GM18861 (cell line): Measurements from ENCODE around the gene HMGA1.
"Not testable (repeated sequence)": the region's sequence is repeated elsewhere in the genome, so short reads cannot be mapped to it uniquely, and the experiment has no call there.

ENCODE experiments used
- ATAC-seq: cut with Tn5 transposase; IDR thresholded peaks from one replicate; pipeline ENCODE4 v1.9.1; 2021; ENCODE audit not compliant: unreplicated experiment

The HMGA1 gene

GRCh38 chr6:34259529-34260069 is 22.9 kb downstream of the HMGA1 start:
- ATAC-seq, result no peak

DNA sequence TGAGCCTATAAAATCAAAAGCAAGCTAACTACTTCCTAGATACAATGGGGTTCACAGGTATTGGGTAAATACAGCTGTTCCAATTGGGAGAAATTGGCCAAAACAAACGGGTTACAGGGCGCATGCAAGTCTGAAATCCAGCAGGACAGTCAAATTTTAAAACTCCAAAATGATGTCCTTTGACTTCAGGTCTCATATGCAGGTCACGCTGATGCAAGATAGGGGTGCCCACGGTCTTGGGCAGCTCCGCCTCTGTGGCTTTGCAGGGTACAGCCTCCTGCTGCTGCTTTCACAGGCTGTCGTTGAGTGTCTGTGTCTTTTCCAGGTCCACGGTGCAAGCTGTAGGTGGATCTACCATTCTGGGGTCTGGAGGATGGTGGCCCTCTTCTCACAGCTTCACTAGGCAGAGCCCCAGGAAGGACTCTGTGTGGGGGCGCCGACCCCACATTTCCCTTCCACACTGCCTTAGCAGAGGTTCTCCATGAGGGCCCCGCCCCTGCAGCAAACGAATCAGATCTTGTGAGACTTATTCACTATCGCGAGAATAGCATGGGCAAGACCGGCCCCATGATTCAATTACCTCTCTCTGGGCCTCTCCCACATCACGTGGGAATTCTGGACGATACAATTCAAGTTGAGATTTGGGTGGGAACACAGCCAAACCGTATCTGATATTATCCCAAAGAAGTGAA is 24.0 kb downstream of the HMGA1 start:
- no peak for ATAC-seq

DNA sequence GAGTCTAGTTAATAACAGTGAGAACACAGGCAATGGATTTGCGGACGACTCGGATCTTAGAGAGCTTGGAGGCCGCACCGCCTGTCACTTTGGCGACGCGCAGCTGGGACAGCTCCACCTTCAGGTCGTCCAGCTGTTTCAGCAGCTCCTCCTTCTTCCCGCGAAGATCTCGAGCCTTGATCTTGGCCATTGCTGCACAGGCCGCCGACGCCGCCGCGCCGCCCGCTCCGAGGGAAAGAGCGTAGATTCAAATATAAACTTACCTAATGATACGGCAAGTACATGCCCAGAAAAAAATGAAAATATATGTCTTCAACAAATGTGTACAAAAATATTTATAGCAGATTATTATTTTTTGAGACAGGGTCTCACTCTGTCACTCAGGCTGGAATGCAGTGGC is 26.8 kb downstream of the HMGA1 start:
- not testable (repeated sequence) for ATAC-seq

DNA sequence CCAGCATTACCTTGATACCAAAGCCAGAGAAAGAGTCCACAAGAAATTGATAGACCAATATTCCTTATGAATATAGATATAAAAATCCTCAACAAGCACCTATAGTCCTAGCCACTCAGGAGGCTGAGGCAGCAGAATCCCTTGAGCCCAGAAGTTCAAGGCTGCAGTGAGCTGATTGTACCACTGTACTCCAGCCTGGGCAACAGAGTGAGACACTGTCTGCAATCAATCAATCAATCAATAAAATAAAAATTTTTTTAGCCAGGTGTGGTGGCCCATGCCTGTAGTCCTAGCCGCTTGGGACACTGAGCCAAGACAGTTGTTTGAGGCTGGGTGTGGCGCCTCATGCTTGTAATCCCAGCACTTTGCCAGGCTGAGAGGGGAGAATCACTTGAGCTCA is 31.1 kb downstream of the HMGA1 start:
- ATAC-seq, result no peak

DNA sequence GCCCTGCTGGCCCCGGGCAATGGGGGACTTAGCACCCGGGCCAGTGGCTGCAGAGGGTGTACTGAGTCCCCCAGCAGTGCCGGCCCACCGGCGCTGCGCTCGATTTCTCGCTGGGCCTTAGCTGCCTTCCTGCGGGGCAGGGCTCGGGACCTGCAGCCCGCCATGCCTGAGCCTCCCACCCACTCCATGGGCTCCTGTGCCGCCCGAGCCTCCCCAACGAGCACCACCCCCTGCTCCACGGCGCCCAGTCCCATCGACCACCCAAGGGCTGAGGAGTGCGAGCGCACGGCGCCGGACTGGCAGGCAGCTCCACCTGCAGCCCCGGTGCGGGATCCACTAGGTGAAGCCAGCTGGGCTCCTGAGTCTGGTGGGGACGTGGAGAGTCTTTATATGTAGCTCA is 32.5 kb downstream of the HMGA1 start:
- not testable (repeated sequence) for ATAC-seq

GRCh38 chr6:34269658-34270341 is 33.1 kb downstream of the HMGA1 start:
- ATAC-seq, result not testable (repeated sequence)

GRCh38 chr6:34272013-34272926 is 35.6 kb downstream of the HMGA1 start:
- no peak for ATAC-seq

DNA sequence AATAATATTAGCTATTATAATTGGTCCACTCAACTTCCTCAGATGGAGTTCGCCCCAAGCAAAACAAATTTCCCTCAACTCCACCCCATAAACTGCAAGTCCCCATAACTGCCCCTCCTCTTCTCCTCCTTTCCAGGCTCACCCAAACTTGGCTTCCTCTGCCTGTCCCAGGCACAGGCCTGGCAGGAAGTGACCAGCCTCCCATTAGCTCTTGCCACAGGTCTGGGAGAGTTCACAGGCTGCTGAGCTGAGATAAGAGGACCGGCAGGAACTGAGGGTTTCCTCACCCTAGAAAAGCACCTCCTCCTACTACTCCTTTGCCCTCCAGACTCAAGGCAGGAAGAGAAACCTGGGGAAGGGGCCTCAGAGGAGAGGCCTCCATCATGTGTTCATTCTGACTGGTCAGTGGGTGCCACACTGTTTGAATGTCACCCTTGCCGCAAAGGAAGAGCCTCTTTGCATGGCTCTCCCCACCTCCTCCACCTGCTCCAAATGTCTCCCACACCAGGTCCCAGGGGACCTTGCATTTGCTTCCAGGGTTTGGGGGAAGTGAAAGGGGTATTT is 36.7 kb downstream of the HMGA1 start:
- ATAC-seq, result no peak

- no peak for ATAC-seq
Observed at GRCh38 chr6:34274129-34274528, 37.5 kb downstream of the HMGA1 start.

GRCh38 chr6:34275128-34275804 is 38.6 kb downstream of the HMGA1 start:
- no peak for ATAC-seq

- ATAC-seq, result no peak
Observed at GRCh38 chr6:34276191-34276590, 39.5 kb downstream of the HMGA1 start.

- no peak for ATAC-seq
Observed at GRCh38 chr6:34276881-34277762, 40.4 kb downstream of the HMGA1 start.

- ATAC-seq, result no peak
Observed at GRCh38 chr6:34277763-34278112, 41.1 kb downstream of the HMGA1 start.

DNA sequence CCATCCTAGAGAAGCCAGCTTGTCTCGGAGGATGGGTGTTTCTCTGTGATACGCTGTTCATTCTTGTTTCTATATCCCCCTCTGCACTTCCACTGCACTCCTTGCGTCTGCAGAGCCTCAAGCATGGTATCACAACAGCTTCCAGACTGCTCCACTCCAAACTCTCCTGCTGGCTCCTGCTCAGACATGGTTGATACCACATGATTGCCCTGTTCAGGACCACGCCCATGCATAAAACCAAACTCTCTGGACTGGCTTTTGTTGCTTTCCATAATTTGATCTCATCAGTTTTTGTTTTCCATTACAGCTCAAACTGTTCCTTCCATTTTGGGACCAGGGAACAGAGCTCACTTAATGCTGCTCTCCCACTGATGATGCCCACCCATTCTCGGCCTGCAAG is 42.2 kb downstream of the HMGA1 start:
- ATAC-seq, result no peak

DNA sequence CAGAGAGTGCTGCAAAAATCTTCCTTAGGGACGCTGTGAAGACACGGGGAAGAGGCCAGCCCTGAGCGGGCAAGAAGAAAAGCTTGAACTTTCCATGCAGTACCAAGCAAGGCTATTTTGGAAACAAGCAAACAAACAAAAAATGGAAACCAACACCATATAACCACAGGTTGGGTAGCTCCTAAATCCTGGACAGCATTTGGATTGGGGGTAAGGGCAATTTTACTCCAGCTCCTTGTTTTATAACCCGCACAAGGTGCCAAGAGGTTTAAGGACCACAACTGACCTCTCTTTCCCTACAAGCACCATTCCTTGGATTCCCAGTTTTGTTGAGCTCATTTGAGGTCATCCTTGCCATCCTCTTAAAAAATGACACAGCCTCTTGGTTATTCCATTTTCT is 43.5 kb downstream of the HMGA1 start:
- ATAC-seq, result no peak

DNA sequence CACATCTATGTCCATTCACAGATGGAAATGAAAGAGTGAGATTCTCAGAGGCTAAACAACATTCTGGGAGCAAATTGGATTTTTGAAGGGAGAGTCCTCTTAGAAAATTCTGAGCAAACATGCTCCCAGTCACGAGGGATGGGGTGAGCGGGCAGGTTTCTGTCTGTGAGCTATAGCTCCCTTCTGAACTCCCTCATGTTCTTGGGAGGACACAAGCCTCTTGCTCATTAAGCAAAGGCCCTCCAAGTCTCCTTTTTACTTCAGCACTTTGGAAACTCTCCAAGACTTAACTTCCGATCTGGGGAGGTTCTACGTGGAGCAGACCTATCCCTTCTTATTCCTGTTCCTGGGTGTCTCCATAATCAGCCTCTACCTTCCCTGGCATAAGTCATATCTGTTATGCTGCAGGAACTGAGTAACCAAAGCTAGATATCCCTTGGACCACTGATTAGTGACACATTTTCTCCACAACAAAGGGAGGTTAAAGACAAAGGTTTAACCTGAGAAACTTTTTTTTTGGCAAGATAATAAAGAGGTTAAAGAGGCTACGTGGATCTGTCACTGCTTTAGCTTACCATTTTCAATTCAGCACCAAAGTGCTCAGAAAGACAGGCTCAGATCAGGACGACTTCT is 45.1 kb downstream of the HMGA1 start:
- no peak for ATAC-seq

GRCh38 chr6:34284563-34285447 is 48.1 kb downstream of the HMGA1 start:
- no peak for ATAC-seq

DNA sequence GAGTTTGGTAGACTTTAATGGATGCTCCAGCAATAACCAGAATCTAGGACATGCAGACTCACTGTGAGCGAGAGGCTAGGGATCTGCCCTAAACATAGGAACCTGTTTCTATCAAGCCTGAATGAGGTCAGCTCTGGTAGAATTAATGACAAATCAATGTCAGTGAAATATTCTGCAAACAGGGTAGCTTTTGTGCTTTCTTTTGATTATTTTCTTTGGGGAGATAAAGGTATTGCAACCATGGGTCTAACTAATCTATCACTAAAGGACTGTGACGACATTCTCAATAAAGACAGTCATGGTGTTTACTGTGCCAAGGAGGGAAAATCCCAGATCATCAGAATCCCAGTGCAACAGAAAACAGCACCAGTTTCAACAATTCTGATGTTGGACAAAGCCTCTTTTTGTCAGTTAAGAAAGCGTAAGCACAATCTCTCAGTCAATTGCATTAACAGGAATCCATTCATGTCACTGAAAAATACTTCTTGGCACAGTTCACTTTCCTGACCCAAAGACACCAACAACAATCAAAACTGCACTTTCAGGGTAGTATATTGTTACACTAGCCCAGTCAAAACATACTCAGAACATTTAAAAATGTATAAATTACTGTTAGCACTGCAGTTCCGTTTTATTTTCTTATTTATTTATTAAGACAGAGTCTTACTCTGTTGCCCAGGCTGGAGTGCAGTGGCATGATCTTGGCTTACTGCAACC is 48.9 kb downstream of the HMGA1 start:
- ATAC-seq, result no peak
